Chondrocyte (in vitro differentiated cells): ENCODE results near the gene IL19. TPM values are rescaled to one million over a fixed set of nuclear protein-coding genes. Genes with fewer than 3 reads are reported as not detected.
A peak's percentile ranks its signal among the peaks of the same experiment; 100 is the strongest.

Experiments used
- DNase-seq: peaks from one replicate; pipeline ENCODE4 v3.0.0; 2021; ENCODE audit warnings: mixed read lengths, low spot score
- H3K27ac Mint-ChIP-seq: one replicate; pipeline ENCODE4 v1.8.0; 2021; ENCODE audit warnings: mild to moderate bottlenecking, moderate library complexity, mixed read lengths; ENCODE audit not compliant: unreplicated experiment
- H3K27me3 Mint-ChIP-seq: 2 replicates; pipeline ENCODE4 v1.8.0; 2021; ENCODE audit warnings: low read depth, mixed read lengths
- H3K36me3 Mint-ChIP-seq: 2 replicates; pipeline ENCODE4 v1.8.0; 2021; ENCODE audit warnings: low read depth, mixed read lengths
- H3K4me1 Mint-ChIP-seq: 2 replicates; pipeline ENCODE4 v1.8.0; 2021; ENCODE audit warnings: low read depth, mild to moderate bottlenecking, mixed read lengths
- H3K4me3 Mint-ChIP-seq: one replicate; pipeline ENCODE4 v1.8.0; 2021; ENCODE audit warnings: mild to moderate bottlenecking, moderate library complexity, mixed read lengths; ENCODE audit not compliant: unreplicated experiment
- H3K9me3 Mint-ChIP-seq: 2 replicates; pipeline ENCODE4 v1.8.0; 2021; ENCODE audit warnings: low read depth, mixed read lengths
- total RNA-seq: library from RNA; stranded (reverse); gene quantifications from 3 replicates; pipeline ENCODE4 v1.2.1, GENCODE V29; 2021
- TF ChIP-seq, protein P1 (sequence below): fragments of 200-600 bp; sonication (generic); IDR thresholded peaks from 2 replicates; pipeline ENCODE4 v1.5.0; 2021; ENCODE audit warnings: antibody characterized with exemption, mild to moderate bottlenecking, moderate library complexity

The IL19 gene
- total RNA-seq, 1 donor from 2014 or later: not detected

DNA sequence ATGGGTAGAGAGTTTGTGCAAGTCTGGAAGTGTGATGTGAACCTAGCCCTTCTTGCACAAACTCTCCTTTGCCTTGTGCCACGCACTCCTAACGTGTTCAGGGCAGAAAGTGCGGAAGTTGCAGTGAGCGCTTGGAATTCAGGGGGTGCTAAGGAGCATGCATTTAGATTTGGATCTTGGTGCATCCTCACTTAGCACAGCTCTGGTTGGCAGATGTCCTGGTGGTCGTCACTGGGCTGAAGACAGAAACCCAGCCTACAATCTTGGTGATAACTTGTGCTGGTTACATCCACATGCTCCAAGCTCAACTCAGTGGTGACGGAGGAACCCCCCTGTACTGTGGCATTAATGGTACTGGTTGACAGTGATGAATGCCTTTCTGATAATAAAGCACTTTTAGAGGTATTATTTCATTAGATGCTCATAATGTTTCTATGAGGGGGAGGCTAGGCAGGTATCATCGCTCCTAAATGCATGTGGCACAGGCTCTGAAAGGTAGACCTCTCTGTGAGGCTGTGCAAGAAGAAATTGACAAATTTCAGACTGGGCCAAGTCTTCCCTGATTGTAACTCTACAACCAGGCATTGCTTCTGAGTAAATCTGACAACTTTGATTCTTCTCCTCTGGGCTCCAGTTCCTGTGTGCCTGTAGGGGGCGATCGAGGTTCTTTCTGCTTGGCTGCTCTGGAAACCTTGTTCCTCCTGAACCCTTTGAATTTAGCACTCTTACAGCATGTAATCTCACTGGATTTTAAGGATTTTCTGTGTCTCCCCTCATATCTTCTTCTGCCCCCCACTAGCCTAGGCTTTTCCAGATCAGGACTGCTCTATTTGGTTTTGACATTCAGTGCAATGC lies 45.2 kb upstream of the IL19 start:
- TF ChIP-seq, protein P1, sequence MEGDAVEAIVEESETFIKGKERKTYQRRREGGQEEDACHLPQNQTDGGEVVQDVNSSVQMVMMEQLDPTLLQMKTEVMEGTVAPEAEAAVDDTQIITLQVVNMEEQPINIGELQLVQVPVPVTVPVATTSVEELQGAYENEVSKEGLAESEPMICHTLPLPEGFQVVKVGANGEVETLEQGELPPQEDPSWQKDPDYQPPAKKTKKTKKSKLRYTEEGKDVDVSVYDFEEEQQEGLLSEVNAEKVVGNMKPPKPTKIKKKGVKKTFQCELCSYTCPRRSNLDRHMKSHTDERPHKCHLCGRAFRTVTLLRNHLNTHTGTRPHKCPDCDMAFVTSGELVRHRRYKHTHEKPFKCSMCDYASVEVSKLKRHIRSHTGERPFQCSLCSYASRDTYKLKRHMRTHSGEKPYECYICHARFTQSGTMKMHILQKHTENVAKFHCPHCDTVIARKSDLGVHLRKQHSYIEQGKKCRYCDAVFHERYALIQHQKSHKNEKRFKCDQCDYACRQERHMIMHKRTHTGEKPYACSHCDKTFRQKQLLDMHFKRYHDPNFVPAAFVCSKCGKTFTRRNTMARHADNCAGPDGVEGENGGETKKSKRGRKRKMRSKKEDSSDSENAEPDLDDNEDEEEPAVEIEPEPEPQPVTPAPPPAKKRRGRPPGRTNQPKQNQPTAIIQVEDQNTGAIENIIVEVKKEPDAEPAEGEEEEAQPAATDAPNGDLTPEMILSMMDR: peak; percentile 65
- Mint-ChIP-seq H3K27ac (no peak overlapping the region), H3K36me3 (peaks cover 2% of the 10 kb centered on the region), H3K4me3 (no peak overlapping the region), H3K27me3 (no peaks in the 10 kb centered on the region), H3K9me3 (no peaks in the 10 kb centered on the region), H3K4me1 (peaks cover 30% of the 10 kb centered on the region)
- no peak for DNase-seq

DNA sequence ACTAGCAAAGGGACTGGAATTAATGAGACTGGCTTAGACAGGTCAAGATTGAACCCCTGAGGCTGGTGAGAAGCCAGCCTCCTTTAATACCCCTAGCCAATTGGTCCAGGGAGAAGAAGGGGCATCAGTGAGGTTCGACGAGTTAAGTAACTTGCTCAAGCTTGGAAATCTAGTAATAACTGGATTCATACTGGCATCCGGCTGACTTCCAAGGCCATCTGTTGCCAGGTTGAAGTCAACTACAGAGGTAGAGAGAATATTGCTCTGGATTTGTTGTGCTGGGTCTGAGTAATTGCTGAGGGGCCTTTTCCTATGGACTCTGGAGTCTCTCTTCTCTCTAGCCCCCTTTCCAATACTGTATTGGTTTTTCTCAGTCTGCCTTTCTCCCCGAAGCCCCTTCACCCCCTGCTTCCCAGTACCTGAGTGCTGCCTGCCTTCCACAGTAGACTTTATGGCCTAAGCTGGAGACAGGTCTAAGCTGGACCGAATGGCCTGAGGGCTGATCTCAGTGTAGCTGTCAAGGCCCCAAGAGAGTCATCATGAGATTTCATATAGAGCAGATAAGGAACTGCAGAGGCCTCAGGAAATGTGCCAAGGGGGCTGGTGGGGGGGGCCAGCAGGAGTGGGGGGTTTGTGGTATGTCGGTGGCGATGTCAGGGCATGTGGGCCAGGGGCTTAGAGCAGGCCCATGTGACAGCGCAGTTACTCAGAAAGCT lies 42.4 kb upstream of the IL19 start:
- H3K4me1 Mint-ChIP-seq: peaks cover 17% of the 10 kb centered on the region
- peaks cover 15% of the 10 kb centered on the region for H3K36me3 Mint-ChIP-seq
- H3K9me3 Mint-ChIP-seq: no peaks in the 10 kb centered on the region
- TF ChIP-seq, protein P1: no peak
- DNase-seq: no peak
- no peaks in the 10 kb centered on the region for H3K27me3 Mint-ChIP-seq
- H3K4me3 Mint-ChIP-seq: no peak overlapping the region
- H3K27ac Mint-ChIP-seq: no peak overlapping the region

DNA sequence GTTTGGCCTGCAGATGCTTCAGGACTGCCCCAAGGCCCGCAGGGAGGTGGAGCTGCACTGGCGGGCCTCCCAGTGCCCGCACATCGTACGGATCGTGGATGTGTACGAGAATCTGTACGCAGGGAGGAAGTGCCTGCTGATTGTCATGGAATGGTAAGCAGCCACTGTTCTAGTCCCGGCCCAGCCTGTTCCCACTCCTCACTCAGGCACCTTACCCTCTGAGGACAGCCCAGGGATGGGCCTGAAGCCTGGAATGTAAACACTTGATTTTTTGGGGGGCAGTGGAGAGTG lies 41.9 kb upstream of the IL19 start:
- Mint-ChIP-seq H3K36me3 (peaks cover 16% of the 10 kb centered on the region), H3K9me3 (no peaks in the 10 kb centered on the region), H3K27me3 (no peaks in the 10 kb centered on the region), H3K27ac (no peak overlapping the region), H3K4me3 (no peak overlapping the region), H3K4me1 (peaks cover 12% of the 10 kb centered on the region)
- DNase-seq: no peak
- TF ChIP-seq, protein P1: no peak

DNA sequence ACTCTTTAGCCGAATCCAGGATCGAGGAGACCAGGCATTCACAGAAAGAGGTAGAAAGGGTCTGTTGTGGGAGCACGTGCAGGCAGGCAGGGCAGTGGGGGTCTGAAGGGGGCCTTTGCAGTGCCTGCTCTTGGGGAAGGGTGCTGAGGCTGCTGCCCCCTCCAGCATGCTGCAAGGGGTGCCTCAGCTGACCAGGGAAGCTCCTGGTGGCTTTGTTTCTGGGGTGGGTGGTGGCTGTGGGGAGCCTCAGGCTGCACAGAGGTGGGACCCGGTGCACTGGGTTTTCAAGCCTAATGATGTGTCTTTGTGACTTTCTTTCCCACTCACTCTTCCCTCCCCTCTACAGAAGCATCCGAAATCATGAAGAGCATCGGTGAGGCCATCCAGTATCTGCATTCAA lies 41.5 kb upstream of the IL19 start:
- no peak for DNase-seq
- H3K4me1 Mint-ChIP-seq: peaks cover 8% of the 10 kb centered on the region
- no peaks in the 10 kb centered on the region for H3K27me3 Mint-ChIP-seq
- TF ChIP-seq, protein P1: no peak
- peaks cover 16% of the 10 kb centered on the region for H3K36me3 Mint-ChIP-seq
- no peaks in the 10 kb centered on the region for H3K9me3 Mint-ChIP-seq
- H3K27ac Mint-ChIP-seq: peak overlapping the region; percentile 49
- H3K4me3 Mint-ChIP-seq: no peak overlapping the region

DNA sequence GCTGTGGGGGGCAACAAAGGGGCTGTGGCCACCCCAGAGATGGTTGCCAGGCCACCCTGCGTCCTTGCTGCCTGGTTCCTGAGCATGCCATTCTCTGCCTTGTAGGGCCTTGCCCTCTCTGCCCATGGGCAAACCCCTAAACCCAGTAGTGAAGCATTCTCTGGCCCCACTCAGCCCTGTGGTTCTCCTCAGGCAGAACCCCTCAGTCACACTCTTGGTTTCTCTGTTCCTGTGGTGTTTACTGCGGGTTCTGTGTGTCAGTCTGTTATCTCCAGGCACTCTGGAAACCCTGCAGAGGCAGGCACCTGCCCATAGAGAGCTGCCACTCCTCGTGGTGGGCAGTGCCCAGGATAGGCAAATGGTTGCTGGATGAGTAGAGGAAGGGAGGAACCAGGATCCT lies 41.1 kb upstream of the IL19 start:
- Mint-ChIP-seq H3K4me1 (peaks cover 3% of the 10 kb centered on the region), H3K4me3 (no peak overlapping the region), H3K36me3 (peaks cover 16% of the 10 kb centered on the region), H3K27me3 (no peaks in the 10 kb centered on the region), H3K27ac (peak overlapping the region; percentile 49), H3K9me3 (no peaks in the 10 kb centered on the region)
- TF ChIP-seq, protein P1: no peak
- DNase-seq: no peak
